ENCODE data around the gene TMEM176A.

TMEM176A gene

DNA sequence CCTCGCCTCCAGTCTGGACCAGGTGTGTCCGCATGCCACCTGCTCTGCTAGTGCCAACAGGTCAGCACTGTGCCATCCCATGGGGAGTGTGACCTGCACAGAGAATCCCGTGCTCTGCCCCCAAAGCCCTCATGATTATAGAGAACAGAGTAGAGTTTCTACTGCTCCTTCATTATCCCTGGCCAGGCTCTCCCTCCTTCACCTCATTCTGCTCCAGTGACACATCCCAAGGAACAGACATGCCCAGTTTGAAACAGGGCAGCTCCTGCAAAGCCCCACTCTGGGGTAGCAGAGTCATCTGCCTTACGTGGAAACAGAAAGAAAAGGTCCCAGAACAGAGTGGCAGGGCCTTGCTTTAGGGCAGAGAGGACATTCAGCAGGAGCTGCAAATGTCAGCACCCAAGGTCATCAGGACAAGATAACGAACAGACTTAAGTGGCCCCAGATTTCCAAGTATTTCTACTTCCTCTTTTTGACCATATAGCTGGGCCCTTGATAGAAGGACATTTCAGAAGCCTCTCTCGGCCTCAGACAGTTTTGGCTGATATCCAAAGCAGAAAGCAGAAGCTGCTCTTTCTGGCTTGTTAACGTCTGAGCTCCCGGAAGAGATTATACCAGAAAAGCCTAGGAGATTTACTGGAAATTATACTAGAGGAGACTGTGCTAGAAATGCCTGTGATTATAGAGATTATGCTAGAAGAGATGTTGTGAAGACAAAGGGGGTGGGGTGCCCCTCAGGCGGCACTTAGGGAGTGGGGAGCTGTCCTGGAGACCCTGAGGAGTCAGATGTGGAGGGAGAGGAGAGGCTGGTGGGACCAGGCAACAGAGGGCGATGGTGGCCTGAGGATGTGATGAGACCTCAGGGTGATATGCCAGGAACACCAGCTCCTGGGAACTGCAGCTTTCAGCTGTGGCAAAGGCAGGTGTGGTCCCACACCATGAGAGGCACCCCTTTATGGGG is 13.0 kb upstream of the TMEM176A start:
- Histone ChIP-seq H3K27ac (no peak overlapping the region), H3K9me3 (ENCODE audit: control insufficient read depth, low read length) (no peaks in the 10 kb centered on the region), H3K9ac (no peak overlapping the region), H3K27me3 (ENCODE audit: control insufficient read depth, insufficient read depth, low read length) (no peaks in the 10 kb centered on the region), H3K4me3 (ENCODE audit: low read depth, low read length) (no peak overlapping the region), H3K79me2 (no peaks in the 10 kb centered on the region), H3K36me3 (ENCODE audit: control insufficient read depth, insufficient read depth, low read length) (no peaks in the 10 kb centered on the region), H3K4me1 (peaks cover 15% of the 10 kb centered on the region), H3K4me2 (ENCODE audit: low read length) (no peak overlapping the region), H2AFZ (peak overlapping the region; percentile 75)
- TF ChIP-seq, protein P1, sequence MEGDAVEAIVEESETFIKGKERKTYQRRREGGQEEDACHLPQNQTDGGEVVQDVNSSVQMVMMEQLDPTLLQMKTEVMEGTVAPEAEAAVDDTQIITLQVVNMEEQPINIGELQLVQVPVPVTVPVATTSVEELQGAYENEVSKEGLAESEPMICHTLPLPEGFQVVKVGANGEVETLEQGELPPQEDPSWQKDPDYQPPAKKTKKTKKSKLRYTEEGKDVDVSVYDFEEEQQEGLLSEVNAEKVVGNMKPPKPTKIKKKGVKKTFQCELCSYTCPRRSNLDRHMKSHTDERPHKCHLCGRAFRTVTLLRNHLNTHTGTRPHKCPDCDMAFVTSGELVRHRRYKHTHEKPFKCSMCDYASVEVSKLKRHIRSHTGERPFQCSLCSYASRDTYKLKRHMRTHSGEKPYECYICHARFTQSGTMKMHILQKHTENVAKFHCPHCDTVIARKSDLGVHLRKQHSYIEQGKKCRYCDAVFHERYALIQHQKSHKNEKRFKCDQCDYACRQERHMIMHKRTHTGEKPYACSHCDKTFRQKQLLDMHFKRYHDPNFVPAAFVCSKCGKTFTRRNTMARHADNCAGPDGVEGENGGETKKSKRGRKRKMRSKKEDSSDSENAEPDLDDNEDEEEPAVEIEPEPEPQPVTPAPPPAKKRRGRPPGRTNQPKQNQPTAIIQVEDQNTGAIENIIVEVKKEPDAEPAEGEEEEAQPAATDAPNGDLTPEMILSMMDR (IDR thresholded peaks at IDR 0.05): no peak

DNA sequence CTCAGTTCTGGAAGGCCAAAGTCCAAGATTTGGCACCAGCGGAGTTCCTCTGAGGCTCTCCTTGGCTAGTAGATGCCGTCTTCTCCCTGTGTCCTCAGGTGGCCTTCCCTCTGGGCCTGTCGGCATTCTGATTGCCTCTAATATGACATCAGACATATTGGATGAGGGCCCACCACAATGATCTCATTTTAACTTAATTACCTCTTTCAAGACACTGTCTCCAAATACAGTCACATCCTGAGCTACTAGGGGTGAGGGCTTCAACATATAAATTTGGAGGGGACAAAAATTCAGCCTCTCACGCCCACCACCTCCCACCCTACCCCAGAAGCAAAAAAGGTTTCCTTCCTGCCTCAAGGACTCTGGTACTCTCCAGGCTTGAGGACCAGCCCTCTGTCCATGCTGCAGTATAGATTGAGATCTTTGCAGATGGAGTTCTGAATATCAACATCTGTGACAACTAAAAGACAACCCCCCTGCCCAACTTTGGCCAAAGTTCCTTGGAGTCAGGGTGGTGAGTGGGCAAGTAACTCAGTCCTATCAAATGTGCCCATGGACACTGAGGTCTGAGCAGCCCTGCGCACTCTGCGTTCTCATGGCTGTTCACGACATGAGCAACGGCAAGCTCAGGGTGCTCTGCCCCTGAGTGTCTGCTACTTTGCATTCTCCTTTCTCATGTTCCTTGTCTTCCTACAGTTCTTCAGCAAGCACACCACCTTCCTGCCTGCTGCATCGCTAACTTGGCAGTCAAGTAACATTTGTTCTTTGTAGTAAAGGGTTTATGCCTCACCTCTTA is 11.9 kb upstream of the TMEM176A start:
- no peaks in the 10 kb centered on the region for H3K9me3 ChIP-seq (ENCODE audit: control insufficient read depth, low read length)
- H3K27me3 ChIP-seq (ENCODE audit: control insufficient read depth, insufficient read depth, low read length): no peaks in the 10 kb centered on the region
- peak overlapping the region; percentile 75 for H2AFZ ChIP-seq
- H3K4me3 ChIP-seq (ENCODE audit: low read depth, low read length): no peak overlapping the region
- no peak overlapping the region for H3K27ac ChIP-seq
- TF ChIP-seq, protein P1 (IDR thresholded peaks at IDR 0.05): no peak
- peaks cover 15% of the 10 kb centered on the region for H3K4me1 ChIP-seq
- no peaks in the 10 kb centered on the region for H3K79me2 ChIP-seq
- H3K9ac ChIP-seq: no peak overlapping the region
- no peak overlapping the region for H3K4me2 ChIP-seq (ENCODE audit: low read length)
- no peaks in the 10 kb centered on the region for H3K36me3 ChIP-seq (ENCODE audit: control insufficient read depth, insufficient read depth, low read length)

DNA sequence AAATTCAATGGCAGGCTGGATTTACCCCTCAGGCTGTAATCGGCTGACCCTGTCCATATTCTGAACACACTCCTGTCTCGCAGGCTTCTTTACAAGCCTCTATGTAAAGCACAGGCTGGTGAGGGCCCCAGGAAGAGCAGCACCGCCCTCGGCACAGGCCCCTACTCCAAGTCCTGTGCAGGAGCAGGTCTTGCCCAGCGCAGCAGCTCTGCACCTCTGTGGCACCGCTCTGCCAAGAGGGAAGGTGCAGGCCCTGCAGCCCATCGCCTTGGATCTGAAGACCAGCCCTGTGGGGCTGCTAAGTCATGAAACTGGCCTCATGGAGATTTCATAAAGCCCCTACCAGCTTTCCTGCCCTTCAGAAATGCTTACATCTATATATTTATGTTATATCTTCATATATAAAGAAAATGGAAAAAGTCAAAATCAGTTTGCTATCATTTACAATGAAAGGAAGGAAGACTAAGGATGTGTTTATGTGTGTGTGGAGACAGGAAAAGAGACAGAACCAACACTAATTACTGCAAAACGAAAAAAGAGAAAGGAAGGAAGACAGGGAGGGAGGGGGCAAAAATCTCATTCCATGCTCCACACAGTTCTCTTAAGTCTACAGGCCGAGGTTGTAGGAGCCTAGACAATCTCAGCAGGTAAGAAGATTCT is 10.0 kb upstream of the TMEM176A start:
- Histone ChIP-seq H3K9ac (no peak overlapping the region), H3K79me2 (no peaks in the 10 kb centered on the region), H3K4me2 (ENCODE audit: low read length) (no peak overlapping the region), H3K4me1 (peaks cover 15% of the 10 kb centered on the region), H2AFZ (no peak overlapping the region), H3K36me3 (ENCODE audit: control insufficient read depth, insufficient read depth, low read length) (no peaks in the 10 kb centered on the region), H3K27ac (no peak overlapping the region), H3K27me3 (ENCODE audit: control insufficient read depth, insufficient read depth, low read length) (no peaks in the 10 kb centered on the region), H3K9me3 (ENCODE audit: control insufficient read depth, low read length) (no peaks in the 10 kb centered on the region), H3K4me3 (ENCODE audit: low read depth, low read length) (no peak overlapping the region)
- TF ChIP-seq, protein P1 (IDR thresholded peaks at IDR 0.05): no peak

DNA sequence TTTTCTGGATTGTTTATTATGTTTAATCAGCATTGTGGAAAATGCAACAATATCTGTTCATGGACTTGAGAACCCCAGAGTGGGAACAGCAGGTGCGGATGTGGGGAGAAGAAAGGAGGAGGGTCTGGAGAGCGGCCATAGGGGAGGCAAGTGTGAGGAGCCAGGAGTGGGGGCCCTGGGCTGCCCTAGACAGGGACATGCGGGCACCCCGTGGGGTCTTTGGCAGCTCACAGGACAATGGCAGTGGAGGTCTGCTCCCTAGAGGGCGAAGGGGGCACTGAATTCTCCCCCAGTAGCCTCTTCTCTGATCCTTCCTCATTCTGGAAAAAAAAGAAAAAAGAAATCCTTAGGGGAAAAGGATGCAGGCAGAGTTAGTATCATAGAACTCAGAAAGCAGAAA is 9.3 kb upstream of the TMEM176A start:
- Histone ChIP-seq H3K9ac (no peak overlapping the region), H3K79me2 (no peaks in the 10 kb centered on the region)

More for the DNA sequence above, 9.3 kb upstream of the TMEM176A start:
- Histone ChIP-seq H3K27ac (no peak overlapping the region), H3K4me1 (peaks cover 15% of the 10 kb centered on the region), H3K9me3 (ENCODE audit: control insufficient read depth, low read length) (no peaks in the 10 kb centered on the region), H3K36me3 (ENCODE audit: control insufficient read depth, insufficient read depth, low read length) (no peaks in the 10 kb centered on the region), H3K27me3 (ENCODE audit: control insufficient read depth, insufficient read depth, low read length) (no peaks in the 10 kb centered on the region), H2AFZ (no peak overlapping the region), H3K4me3 (ENCODE audit: low read depth, low read length) (no peak overlapping the region), H3K4me2 (ENCODE audit: low read length) (no peak overlapping the region)
- TF ChIP-seq, protein P1 (IDR thresholded peaks at IDR 0.05): no peak
